HG02943 (cell line): Measurements from ENCODE around the gene RBBP4.
"Not testable (repeated sequence)": the region's sequence is repeated elsewhere in the genome, so short reads cannot be mapped to it uniquely, and the experiment has no call there.

ENCODE experiments used
- ATAC-seq: cut with Tn5 transposase; IDR thresholded peaks from one replicate; pipeline ENCODE4 v1.9.1; 2021; ENCODE audit warnings: mild to moderate bottlenecking, low read depth, moderate library complexity; ENCODE audit not compliant: unreplicated experiment

RBBP4 gene

DNA sequence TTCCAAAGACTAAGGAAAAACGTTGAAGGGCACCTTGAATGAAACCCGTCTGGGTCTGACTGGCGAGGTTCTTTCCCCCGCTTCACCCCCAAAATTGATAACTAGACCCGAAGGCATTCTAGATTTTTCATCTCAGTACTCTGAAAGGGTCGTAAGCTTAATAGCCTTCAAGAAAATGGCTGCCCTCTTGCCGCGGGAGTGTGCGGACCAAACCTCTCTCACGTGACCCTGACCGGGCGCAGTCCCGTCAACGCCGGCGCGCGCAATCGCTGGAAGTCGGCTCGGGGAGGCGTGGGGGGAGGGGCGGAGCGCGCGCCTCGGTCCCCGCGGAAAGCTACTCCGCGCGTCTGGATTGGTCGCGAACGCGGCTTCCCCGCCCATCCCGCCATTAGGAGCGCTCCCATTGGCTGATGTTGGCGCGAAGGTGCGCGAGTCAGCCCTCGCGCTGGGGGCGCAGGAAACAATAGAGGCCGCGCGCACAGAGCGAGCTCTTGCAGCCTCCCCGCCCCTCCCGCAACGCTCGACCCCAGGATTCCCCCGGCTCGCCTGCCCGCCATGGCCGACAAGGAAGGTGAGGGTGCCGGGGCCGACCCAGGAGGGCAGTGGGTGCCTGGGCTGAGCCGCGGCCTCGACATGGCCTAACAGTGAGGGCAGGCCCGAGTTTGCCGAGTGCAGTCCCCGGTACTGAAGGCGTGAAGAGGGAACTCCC is at the start of gene RBBP4:
Gene RBBP4 (plus strand): TSS at position 457 of the 709 bp plus-strand sequence. CDS start 99 bp downstream, at position 556.
- ATAC-seq: peak; percentile 75

GRCh38 chr1:32605711-32606424 is 45.1 kb upstream of the RBBP4 start:
- ATAC-seq: no peak

DNA sequence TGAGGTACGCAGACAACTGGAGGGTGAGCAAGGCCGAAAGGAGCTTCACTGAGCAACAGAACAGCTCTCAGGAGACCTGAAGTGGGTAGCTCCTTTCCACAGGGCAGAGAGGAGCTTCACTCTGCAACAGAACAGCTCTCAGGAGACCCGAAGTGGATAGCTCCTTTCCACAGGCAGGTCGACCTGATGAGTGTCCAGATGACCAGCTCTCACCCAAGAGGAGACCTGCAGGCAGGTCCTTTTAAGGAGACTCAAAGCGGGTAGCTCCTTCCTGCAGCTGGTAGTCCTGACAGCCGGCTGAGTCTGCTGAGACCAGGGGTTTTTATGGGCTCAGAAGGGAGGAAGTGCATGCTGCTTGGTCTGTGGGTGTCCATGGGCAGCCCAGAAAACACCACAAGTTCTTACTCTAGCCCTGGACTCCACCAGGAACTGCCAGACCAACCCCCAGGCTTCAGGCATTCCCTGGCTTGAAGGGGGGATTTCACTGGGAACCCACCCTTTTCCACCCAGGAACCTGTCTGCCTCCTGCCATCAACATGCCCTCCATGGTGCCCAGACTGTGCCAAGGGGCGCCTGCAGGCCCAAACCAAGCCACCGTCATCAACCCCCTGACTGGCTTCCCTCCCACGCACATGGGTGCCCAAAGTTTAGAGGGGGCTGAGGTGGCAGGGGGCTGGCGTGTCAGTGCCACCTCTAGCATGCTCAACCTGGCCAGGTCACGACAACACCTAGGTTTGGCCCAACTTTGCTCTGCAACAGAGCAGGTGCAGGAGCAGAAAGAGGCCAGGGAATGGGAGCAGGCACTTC is 44.2 kb upstream of the RBBP4 start:
- ATAC-seq: no peak

DNA sequence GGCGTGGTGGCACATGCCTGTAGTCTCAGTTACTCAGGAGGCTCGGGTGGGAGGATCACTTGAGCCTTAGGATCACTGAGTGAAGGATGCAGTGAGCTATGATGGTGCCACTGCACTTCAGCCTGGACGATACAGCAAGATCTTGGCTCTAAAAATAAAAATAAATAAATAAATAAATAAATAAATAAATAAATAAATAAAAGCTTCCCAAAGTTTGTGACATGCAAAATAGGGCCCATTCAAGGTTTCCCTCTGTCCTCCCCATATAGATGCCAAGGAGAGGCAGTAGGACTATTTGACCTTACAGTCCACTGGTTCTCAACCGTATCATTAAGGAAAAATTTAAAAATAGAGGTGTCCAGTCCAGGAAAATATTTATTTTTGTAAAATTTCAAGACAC is 41.8 kb upstream of the RBBP4 start:
- ATAC-seq: no peak

DNA sequence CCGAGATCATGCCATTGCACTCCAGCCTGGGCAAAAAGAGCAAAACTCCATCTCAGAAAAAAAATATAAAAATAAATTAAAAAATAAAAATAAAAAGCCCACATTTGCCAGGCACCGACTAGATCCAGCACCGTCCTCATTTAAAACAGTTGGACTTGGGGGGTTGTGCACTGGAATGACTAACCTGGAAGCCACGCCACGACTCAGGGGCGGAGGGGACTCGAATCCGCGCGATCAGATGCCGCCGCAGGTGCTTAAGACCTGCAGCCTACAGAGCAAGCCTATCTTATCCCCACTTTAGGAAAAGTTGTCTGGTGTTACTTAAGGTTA is 39.2 kb upstream of the RBBP4 start:
- no peak for ATAC-seq

DNA sequence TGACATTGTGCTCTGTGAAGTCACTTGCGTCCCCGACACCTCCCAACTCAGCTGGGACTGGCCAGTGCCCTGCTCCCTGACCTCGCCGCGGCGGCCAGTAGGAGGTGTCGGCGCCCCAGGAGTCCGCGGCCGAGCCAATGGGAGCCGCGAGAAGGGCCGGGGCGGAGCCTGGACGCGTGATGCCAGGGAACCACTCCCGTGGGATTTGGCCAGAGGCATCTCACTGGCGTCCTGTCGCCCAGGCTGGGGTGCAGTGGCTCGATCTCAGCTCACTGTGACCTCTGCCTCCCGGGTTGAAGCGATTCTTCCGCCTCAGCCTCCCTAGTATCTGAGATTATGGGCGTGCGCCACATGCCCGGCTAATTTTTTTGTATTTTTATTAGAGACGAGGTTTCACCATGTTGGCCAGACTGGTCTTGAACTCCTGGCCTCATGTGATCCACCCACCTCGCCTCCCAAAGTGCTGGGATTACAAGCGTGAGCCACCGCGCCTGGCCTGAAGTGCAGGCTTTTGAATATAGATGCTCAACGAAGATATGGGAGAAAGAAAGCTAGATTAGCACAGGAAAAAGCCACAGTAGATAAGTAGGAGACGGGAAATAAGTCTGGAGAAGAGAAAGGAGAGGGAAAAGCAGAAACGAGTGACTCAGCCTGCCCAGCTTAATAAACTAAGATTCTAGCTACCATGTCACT is 38.7 kb upstream of the RBBP4 start:
- peak; percentile 65 for ATAC-seq

- ATAC-seq: no peak
These were observed 37.5 kb upstream of the RBBP4 start for GRCh38 chr1:32613472-32613871.

GRCh38 chr1:32618673-32619221 is 32.3 kb upstream of the RBBP4 start:
- ATAC-seq: no peak

- ATAC-seq: peak; percentile 69
These were observed 31.1 kb upstream of the RBBP4 start for GRCh38 chr1:32619701-32620485.

- no peak for ATAC-seq
These were observed 28.8 kb upstream of the RBBP4 start for GRCh38 chr1:32622205-32622604.

GRCh38 chr1:32622806-32623681 is 28.0 kb upstream of the RBBP4 start:
- ATAC-seq: no peak

DNA sequence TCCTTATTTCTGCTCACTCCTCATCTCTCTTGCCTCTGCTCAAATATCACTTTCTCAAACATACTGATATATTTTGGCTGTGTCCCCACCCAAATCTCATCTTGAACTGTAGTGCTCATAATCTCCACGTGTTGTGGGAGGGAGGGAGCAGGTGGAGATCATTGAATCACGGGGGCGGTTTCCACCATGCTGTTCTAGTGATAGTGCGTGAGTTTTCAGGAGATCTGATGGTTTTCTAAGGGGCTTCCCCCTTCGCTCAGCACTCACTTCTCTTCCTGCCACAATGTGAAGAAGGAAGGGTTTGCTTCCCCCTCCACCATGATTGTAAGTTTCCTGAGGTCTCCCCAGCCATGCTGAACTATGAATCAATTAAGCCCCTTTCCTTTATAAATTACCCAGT is 27.2 kb upstream of the RBBP4 start:
- no peak for ATAC-seq

DNA sequence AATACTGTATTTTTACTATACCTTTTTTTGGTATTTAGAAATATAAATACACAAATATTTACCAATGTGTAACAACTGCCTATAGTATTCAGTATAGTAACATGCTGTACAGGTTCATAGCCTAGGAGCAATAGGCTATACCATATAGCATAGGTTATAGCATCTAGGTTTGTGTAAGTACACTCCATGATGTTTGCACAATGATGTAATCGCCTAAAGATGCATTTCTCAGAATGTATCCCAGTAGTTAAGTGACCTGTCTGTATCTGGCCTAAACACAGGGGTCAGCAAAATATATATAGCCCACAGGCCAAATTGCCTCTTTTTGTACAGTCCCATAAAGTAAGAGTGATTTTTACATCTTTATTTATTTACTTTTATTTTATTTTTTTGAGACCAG is 24.8 kb upstream of the RBBP4 start:
- no peak for ATAC-seq

GRCh38 chr1:32627596-32628162 is 23.3 kb upstream of the RBBP4 start:
- no peak for ATAC-seq

DNA sequence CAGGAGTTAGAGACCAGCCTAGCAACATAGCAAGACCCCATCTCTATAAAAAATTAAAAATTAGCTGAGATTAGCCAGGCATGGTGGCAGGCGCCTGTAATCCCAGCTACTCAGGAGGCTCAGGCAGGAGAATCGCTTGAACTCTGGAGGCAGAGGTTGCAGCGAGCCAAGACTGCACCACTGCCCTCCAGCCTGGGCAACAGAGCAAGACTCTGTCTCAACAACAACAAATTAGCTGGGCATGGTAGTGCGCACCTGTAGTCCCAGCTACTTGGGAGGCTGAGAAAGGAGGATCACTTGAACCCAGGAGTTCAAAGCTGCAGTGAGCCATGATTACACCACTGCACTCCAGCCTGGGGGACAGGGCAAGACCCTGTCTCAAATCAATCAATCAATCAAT is 20.8 kb upstream of the RBBP4 start:
- ATAC-seq: not testable (repeated sequence)

- no peak for ATAC-seq
These were observed 18.2 kb upstream of the RBBP4 start for GRCh38 chr1:32632829-32633228.

DNA sequence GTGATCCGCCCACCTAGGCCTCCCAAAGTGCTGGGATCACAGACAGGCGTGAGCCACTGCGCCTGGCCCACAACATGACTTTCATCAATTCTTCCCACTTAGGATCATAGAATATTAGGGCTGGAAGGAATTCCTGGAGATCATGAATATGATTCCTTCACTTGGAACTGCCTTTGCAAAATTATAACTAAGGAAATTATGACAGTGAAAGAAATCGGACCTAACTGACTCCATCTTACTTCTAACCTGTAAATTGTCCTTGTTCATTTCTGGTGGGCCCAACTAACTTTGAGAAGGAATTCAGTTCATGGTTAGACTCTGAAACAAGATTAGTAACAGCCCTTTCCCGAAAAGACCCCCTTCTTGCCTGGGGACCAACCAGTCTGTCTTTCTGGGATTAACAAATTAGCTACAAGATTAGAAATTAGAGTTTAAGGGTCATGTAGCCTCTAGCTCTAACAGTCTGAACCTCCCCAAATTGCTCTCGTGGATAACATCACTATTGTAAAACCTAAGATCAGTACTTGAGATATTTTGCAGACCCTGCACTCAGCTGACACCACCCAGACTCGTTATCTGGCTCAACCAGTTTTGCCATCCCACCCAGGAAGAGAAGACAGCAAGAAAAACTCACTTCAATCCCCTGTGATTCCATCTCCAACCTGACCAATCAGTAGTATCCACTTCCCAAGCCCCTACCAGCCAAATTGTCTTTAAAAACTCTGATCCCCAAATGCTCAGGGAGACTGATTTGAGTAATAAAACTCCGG is 15.3 kb upstream of the RBBP4 start:
- no peak for ATAC-seq
